Activated naive CD8-positive, alpha-beta T cell (primary cell): Measurements from ENCODE around the gene S100A5.
A peak's percentile ranks its signal among the peaks of the same experiment; 100 is the strongest.
"Not testable (repeated sequence)": the region's sequence is repeated elsewhere in the genome, so short reads cannot be mapped to it uniquely, and the experiment has no call there.

ENCODE experiments used
- H3K27ac Mint-ChIP-seq: one replicate; pipeline ENCODE4 v1.8.0; 2021; ENCODE audit warnings: mixed read lengths
- H3K27me3 Mint-ChIP-seq: one replicate; pipeline ENCODE4 v1.8.0; 2021; ENCODE audit warnings: mixed read lengths
- H3K36me3 Mint-ChIP-seq: one replicate; pipeline ENCODE4 v1.8.0; 2021; ENCODE audit warnings: mixed read lengths
- H3K4me1 Mint-ChIP-seq: one replicate; pipeline ENCODE4 v1.8.0; 2021; ENCODE audit warnings: low read depth, mixed read lengths
- H3K4me3 Mint-ChIP-seq: one replicate; pipeline ENCODE4 v1.8.0; 2021; ENCODE audit warnings: mild to moderate bottlenecking, mixed read lengths
- H3K9me3 Mint-ChIP-seq: one replicate; pipeline ENCODE4 v1.8.0; 2021; ENCODE audit warnings: low read depth, mixed read lengths

Gene S100A5, protein sequence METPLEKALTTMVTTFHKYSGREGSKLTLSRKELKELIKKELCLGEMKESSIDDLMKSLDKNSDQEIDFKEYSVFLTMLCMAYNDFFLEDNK

DNA sequence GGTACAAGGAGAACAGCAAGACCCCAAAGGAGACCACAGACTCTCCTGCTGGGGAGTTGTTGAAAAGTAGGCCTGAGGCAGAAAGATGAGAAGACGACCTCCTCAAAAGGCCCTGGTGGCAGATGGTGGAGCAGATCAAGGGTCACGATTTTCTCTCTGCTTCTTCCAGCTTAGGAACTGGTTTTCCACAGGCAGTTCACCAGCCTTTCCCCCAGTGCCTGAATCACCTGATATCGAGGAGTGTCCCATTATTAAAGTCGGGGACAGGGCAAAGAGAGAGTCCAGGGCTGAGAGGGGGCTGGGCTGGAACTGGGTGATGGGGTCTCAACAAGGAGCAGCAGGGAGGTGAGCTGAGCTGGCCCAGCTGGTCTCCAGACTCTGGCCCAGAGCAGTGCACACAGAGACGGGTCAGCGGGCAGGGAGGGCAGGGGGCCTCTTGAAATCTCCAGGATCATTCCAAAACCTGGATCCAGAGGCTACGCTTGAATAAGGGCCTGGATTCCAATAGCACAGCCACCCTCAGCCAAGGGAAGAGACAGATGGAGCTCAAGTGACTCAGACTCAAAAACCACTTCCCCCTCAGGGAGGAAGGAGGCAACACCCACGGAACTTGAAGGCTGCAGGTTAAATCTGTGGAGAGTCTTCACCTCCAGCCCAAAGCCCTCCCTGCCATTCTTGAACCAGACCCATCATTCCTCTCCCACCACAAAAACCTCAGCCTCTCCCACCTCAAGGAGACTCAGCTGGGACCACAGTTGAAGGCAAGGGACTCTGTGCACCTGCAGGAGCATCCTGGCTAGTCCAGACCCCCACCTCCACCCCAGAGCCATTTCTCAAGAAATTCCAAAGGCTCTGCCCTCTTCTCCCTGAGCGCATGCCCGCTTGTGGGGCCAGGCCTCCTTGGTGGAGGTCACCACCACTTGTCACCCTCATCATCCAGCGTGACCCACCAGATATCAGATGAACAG, at the start of gene S100A5:
Gene S100A5, minus strand, starts transcription at position 541 of the 968 bp plus-strand sequence. CDS start 743 bp downstream, outside the sequence.
- Mint-ChIP-seq H3K4me1 (peaks cover 85% of the 10 kb centered on the region), H3K27ac (peak within 1 kb of the TSS; percentile 96), H3K4me3 (peak within 1 kb of the TSS; percentile 62), H3K36me3 (peaks cover 2% of the 10 kb centered on the region), H3K9me3 (no peaks in the 10 kb centered on the region), H3K27me3 (no peaks in the 10 kb centered on the region)

DNA sequence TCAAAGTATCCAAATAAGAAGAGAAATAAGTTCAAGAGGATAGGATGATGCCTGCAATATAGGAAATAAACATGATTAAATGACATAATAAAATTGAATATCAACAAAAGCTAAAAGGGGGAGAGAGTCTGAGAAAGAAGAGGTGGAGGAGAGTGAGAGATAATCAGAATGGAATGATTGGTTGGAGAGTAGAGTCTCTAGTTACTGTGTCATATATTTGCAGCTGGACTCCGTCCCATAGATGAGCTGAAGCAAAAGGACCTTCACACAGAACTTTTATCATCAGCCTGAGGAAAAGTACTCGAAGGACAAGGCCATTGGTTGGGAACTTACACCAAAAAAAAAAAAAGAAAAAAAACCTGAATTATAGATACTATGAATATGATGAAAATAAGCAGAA, 47.7 kb upstream of the S100A5 start:
- H3K36me3 Mint-ChIP-seq, result no peaks in the 10 kb centered on the region
- H3K27me3 Mint-ChIP-seq, result no peaks in the 10 kb centered on the region
- no peak overlapping the region for H3K4me3 Mint-ChIP-seq
- H3K9me3 Mint-ChIP-seq, result no peaks in the 10 kb centered on the region
- no peak overlapping the region for H3K27ac Mint-ChIP-seq
- no peaks in the 10 kb centered on the region for H3K4me1 Mint-ChIP-seq

DNA sequence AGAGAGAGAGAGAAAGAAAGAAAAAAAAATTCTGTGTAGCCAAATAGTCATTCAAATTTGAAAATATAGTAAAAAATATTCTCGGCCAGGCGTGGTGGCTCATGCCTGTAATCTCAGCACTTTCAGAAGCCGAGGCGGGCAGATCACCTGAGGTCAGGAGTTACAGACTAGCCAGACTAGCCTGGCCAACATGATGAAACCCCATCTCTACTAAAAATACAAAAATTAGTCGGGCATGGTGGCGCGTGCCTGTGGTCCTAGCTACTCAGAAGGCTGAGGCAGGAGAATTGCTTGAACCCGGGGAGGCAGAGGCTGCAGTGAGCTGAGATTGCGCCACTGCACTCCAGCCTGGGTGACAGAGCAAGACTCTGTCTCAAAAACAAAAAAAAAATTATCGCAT, 47.3 kb upstream of the S100A5 start:
- not testable (repeated sequence) for H3K9me3 Mint-ChIP-seq, H3K27me3 Mint-ChIP-seq, H3K4me3 Mint-ChIP-seq, H3K4me1 Mint-ChIP-seq, H3K36me3 Mint-ChIP-seq, H3K27ac Mint-ChIP-seq

DNA sequence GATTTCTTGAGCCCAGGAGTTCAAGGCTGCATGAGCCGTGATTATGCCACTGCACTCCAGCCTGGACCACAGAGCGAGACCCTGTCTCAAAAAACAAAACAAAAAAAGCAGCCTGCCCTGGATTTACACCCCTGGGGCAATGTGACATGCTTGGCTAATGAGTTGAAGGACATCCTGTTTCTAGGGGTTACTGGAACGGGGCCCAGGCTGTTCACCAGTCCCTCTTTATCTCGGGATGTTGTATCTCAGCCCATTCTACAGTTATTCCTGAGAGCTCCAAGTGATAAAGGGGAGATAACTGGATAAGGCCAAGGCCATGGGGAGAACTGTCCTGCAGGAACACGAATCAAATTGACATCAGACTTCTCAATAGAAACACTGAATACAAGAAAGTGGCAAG, 46.6 kb upstream of the S100A5 start:
- H3K27me3 Mint-ChIP-seq, result no peaks in the 10 kb centered on the region
- no peaks in the 10 kb centered on the region for H3K9me3 Mint-ChIP-seq
- H3K4me3 Mint-ChIP-seq, result no peak overlapping the region
- no peak overlapping the region for H3K27ac Mint-ChIP-seq
- H3K4me1 Mint-ChIP-seq, result no peaks in the 10 kb centered on the region
- H3K36me3 Mint-ChIP-seq, result no peaks in the 10 kb centered on the region

DNA sequence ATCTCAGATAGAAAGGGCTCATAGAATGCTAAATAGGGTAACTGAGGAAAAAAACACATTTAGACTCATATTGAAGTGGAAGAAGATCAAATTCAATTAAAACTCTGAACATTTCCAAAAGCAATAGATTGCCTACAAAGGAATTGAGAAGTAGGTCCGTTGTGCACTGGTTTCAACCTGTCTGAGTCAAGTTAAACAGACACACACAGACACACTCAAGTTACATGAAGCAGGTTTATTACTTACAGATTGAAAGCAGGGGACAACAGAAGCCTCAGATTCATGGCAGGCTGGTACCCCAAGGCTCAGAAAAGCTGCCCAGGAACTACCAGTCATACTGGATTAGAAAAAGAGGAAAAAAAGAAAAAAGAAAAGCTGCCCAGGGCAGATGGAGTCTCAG, 45.6 kb upstream of the S100A5 start:
- H3K4me3 Mint-ChIP-seq, result no peak overlapping the region
- no peaks in the 10 kb centered on the region for H3K4me1 Mint-ChIP-seq
- no peaks in the 10 kb centered on the region for H3K27me3 Mint-ChIP-seq
- H3K9me3 Mint-ChIP-seq, result no peaks in the 10 kb centered on the region
- H3K27ac Mint-ChIP-seq, result no peak overlapping the region
- no peaks in the 10 kb centered on the region for H3K36me3 Mint-ChIP-seq

DNA sequence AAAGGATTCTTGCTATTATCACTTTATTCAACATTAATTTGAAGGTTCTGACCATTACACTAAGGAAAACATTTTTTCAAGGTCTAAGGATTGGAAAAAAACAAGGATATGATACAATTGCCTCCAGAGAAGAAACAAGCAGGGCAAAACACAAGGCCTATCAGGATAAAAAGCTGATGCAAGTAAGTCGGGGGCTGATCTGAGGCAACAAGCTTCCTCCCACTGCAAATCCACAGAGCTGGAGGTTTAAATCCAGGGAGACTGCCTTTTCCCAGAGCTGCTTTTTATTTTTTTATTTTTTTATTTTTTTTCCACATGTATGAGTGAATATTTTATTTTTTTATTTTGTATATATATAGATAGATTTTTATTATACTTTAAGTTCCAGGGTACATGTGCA, 44.3 kb upstream of the S100A5 start:
- Mint-ChIP-seq H3K36me3 (no peaks in the 10 kb centered on the region), H3K9me3 (no peaks in the 10 kb centered on the region), H3K27ac (no peak overlapping the region), H3K4me3 (no peak overlapping the region), H3K4me1 (no peaks in the 10 kb centered on the region), H3K27me3 (no peaks in the 10 kb centered on the region)

DNA sequence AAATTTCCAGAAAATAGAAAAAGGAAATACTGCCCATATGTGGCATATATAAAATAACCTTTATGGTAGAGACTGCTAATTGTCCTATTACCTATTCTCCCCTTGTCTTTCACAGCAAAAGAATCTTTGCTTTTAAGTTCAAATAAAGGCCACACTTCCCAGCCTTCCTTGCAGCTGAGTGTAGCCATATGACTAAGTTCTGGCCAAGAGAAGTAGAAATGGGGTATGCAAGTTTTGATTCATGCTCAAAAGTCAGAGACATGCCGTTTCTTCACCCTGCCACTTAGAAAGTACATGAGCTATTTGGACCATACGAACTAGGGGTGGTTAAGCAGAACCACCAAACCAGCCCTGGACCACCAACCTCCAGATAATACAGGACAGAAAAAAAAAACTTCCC, 43.2 kb upstream of the S100A5 start:
- Mint-ChIP-seq H3K4me1 (no peaks in the 10 kb centered on the region), H3K4me3 (no peak overlapping the region), H3K27ac (no peak overlapping the region), H3K36me3 (no peaks in the 10 kb centered on the region), H3K9me3 (no peaks in the 10 kb centered on the region), H3K27me3 (no peaks in the 10 kb centered on the region)

DNA sequence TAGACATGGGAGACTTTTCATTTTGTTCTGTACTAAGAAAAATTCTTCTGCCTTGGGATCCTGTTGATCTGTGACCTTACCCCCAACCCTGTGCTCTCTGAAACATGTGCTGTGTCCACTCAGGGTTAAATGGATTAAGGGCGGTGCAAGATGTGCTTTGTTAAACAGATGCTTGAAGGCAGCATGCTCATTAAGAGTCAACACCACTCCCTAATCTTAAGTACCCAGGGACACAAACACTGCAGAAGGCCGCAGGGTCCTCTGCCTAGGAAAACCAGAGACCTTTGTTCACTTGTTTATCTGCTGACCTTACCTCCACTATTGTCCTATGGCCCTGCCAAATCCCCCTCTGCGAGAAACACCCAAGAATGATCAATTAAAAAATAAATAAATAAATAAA, 42.8 kb upstream of the S100A5 start:
- not testable (repeated sequence) for H3K4me3 Mint-ChIP-seq, H3K4me1 Mint-ChIP-seq, H3K9me3 Mint-ChIP-seq, H3K27ac Mint-ChIP-seq, H3K27me3 Mint-ChIP-seq, H3K36me3 Mint-ChIP-seq

DNA sequence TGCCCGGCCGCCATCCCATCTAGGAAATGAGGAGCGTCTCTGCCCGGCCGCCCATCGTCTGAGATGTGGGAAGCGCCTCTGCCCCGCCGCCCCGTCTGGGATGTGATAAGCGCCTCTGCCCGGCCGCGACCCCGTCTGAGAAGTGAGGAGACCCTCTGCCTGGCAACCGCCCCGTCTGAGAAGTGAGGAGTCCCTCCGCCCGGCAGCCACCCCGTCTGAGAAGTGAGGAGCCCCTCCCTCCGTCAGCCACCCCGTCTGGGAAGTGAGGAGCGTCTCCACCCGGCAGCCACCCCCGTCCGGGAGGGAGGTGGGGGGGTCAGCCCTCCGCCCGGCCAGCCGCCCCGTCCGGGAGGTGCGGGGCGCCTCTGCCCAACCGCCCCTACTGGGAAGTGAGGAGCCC, 42.1 kb upstream of the S100A5 start:
- not testable (repeated sequence) for H3K9me3 Mint-ChIP-seq, H3K4me1 Mint-ChIP-seq, H3K4me3 Mint-ChIP-seq, H3K27me3 Mint-ChIP-seq, H3K27ac Mint-ChIP-seq, H3K36me3 Mint-ChIP-seq

DNA sequence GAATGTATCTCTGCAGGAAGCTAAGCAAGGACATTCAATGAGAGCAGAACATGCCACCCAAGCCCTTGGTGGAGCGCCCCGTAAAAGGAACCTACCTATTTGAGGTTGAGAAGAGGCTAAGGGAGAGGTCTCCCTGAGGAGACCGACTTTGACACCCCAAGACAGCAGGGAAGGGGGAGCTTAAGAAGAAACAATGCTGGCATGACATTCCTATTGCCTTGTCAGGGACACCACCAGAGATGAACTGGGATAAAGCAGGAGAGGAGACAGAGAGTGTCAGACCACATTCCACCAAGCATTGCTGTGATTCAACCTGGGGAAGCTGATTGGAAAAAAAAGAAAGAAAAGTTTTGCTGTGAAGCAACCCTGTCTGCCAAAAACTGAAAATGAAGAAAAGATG, 38.2 kb upstream of the S100A5 start:
- H3K27me3 Mint-ChIP-seq, result peaks cover 5% of the 10 kb centered on the region
- H3K9me3 Mint-ChIP-seq, result no peaks in the 10 kb centered on the region
- no peaks in the 10 kb centered on the region for H3K36me3 Mint-ChIP-seq
- no peaks in the 10 kb centered on the region for H3K4me1 Mint-ChIP-seq
- H3K4me3 Mint-ChIP-seq, result no peak overlapping the region
- H3K27ac Mint-ChIP-seq, result no peak overlapping the region

DNA sequence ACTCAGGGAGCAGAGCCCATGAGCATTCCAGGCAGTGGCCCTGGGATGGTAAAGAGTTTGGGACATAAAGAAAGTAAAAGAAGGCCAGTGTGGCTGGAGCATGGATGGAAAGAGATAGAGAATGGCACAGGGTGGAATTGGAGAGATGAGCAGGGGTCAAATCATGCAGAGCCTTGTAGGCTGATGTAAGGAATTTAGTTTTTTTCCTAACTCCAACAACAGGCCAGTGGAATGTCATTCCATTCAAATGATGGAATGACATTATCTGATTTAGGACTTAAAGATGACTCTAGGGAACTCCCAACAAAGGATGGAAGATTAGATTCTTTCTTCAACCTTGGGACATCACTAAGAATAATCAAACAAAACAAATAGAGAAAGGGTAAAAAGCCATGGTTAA, 37.8 kb upstream of the S100A5 start:
- Mint-ChIP-seq H3K4me1 (no peaks in the 10 kb centered on the region), H3K27me3 (peaks cover 5% of the 10 kb centered on the region), H3K36me3 (no peaks in the 10 kb centered on the region), H3K4me3 (no peak overlapping the region), H3K27ac (no peak overlapping the region), H3K9me3 (no peaks in the 10 kb centered on the region)

DNA sequence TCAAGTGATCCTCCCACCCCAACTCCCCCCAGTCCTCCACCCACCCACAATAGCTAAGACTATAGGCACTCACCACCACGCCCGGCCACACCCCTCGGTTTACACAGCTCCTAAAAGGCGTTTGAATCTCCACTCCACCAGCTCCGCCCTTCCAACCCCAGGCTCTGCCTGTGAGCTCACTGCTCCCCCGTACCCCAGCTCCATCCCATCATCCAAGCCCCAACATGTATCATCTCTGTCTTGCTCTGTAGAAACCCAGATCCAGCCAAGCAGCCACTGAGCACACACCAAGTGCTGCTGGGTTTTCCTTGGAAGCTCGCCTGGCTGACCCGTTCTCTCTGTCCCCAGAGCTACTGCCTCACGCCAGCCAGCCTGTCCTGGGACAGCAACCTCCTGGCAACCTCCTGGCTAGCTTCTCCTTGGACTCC, 36.9 kb upstream of the S100A5 start:
- peaks cover 5% of the 10 kb centered on the region for H3K27me3 Mint-ChIP-seq
- H3K27ac Mint-ChIP-seq, result no peak overlapping the region
- H3K9me3 Mint-ChIP-seq, result no peaks in the 10 kb centered on the region
- H3K4me3 Mint-ChIP-seq, result no peak overlapping the region
- peaks cover 7% of the 10 kb centered on the region for H3K4me1 Mint-ChIP-seq
- H3K36me3 Mint-ChIP-seq, result no peaks in the 10 kb centered on the region

DNA sequence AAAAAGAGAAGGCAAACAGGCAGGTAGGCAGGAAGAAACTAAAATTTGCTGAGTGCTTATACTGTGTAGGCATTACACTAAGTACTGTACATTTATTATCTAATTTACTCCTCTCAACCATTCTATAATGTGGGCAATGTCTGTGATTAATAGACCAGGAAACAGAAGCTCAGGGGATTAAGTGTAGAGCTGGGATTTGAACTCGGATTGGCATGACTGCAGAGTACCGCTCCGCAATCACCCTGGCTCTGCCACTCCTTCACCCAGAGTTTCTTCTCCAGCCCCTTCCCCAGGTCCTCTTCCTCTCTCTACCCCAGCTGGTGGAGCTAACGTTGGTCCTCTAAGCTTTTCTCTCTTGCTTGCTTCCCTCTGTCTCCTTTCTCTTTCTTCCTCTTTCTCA, 36.4 kb upstream of the S100A5 start:
- peaks cover 11% of the 10 kb centered on the region for H3K4me1 Mint-ChIP-seq
- H3K27me3 Mint-ChIP-seq, result peaks cover 5% of the 10 kb centered on the region
- no peak overlapping the region for H3K27ac Mint-ChIP-seq
- H3K9me3 Mint-ChIP-seq, result no peaks in the 10 kb centered on the region
- H3K36me3 Mint-ChIP-seq, result no peaks in the 10 kb centered on the region
- H3K4me3 Mint-ChIP-seq, result no peak overlapping the region

DNA sequence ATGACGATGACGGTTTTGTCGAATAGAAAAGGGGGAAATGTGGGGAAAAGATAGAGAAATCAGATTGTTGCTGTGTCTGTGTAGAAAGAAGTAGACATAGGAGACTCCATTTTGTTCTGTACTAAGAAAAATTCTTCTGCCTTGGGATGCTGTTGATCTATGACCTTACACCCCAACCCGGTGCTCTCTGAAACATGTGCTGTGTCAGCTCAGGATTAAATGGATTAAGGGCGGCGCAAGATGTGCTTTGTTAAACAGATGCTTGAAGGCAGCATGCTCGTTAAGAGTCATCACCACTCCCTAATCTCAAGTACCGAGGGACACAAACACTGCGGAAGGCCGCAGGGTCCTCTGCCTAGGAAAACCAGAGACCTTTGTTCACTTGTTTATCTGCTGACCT, 34.8 kb upstream of the S100A5 start:
- not testable (repeated sequence) for H3K4me3 Mint-ChIP-seq, H3K27ac Mint-ChIP-seq

DNA sequence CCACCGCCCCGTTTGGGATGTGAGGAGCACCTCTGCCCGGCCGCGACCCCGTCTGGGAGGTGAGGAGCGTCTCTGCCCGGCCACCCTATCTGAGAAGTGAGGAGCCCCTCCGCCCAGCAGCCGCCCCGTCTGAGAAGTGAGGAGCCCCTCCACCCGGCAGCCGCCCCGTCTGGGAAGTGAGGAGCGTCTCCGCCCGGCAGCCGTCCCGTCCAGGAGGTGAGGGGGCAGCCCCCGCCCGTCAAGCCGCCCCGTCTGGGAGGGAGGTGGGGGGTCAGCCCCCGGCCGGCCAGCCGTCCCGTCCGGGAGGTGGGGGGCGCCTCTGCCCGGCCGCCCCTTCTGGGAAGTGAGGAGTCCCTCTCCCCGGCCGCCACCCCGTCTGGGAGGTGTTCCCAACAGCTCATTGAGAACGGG, 34.4 kb upstream of the S100A5 start:
- H3K27me3 Mint-ChIP-seq, H3K36me3 Mint-ChIP-seq, H3K9me3 Mint-ChIP-seq, H3K27ac Mint-ChIP-seq, H3K4me3 Mint-ChIP-seq: not testable (repeated sequence)
- H3K4me1 Mint-ChIP-seq, result peaks cover 17% of the 10 kb centered on the region

More for the DNA sequence above, 34.8 kb upstream of the S100A5 start:
- H3K4me1 Mint-ChIP-seq, result peaks cover 17% of the 10 kb centered on the region
- not testable (repeated sequence) for H3K27me3 Mint-ChIP-seq, H3K9me3 Mint-ChIP-seq, H3K36me3 Mint-ChIP-seq

DNA sequence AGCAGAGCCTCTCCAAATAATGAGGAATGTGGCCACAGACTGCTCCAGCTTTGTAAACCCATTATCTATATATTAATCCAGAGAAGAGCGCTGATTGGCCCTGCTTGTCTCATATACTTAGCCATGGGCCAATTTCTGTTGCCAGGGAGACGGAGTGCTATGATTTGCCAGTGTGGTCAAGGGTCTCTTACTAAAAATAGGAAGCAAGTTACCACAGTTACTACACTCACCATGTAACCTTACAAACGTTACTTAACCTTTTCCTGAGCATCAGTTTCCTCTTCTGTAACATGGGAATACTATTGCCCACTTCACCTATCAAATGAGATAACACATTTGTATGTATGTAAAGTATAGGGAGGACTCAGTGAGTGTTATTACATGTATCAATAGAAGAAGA, 32.6 kb upstream of the S100A5 start:
- Mint-ChIP-seq H3K4me1 (peaks cover 22% of the 10 kb centered on the region), H3K27me3 (peaks cover 4% of the 10 kb centered on the region), H3K27ac (peak overlapping the region; percentile 11), H3K4me3 (peak overlapping the region; percentile 7), H3K9me3 (no peaks in the 10 kb centered on the region), H3K36me3 (no peaks in the 10 kb centered on the region)
